ENCODE measurements around the gene DOCK9. TPM values are rescaled to one million over a fixed set of nuclear protein-coding genes. Genes with fewer than 3 reads are reported as not detected.

The DOCK9 gene
- total and polyA plus RNA-seq, 2 experiments from 2014 or later, result 8.5 to 57.7 TPM

- TF ChIP-seq, protein P1, sequence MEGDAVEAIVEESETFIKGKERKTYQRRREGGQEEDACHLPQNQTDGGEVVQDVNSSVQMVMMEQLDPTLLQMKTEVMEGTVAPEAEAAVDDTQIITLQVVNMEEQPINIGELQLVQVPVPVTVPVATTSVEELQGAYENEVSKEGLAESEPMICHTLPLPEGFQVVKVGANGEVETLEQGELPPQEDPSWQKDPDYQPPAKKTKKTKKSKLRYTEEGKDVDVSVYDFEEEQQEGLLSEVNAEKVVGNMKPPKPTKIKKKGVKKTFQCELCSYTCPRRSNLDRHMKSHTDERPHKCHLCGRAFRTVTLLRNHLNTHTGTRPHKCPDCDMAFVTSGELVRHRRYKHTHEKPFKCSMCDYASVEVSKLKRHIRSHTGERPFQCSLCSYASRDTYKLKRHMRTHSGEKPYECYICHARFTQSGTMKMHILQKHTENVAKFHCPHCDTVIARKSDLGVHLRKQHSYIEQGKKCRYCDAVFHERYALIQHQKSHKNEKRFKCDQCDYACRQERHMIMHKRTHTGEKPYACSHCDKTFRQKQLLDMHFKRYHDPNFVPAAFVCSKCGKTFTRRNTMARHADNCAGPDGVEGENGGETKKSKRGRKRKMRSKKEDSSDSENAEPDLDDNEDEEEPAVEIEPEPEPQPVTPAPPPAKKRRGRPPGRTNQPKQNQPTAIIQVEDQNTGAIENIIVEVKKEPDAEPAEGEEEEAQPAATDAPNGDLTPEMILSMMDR (conservative IDR thresholded peaks at IDR 0.05; ENCODE audit: low read depth in 2 of 2), result no peak
- TF ChIP-seq EZH2 (IDR thresholded peaks at IDR 0.05; ENCODE audit: low read depth, unreplicated experiment) (no peak), JUNB (IDR thresholded peaks at IDR 0.05; ENCODE audit: unreplicated experiment) (no peak), EZH2phosphoT487 (IDR thresholded peaks at IDR 0.05; ENCODE audit: unreplicated experiment) (no peak), NANOG (IDR thresholded peaks at IDR 0.05; ENCODE audit: borderline replicate concordance) (no peak), POLR2AphosphoS5 (IDR thresholded peaks at IDR 0.05; ENCODE audit: low read depth) (no peak), ZNF331 (CRISPR knock-in tag; IDR thresholded peaks at IDR 0.05; ENCODE audit: low read depth) (no peak), CREB1 (CRISPR knock-in tag; IDR thresholded peaks at IDR 0.05; ENCODE audit: low read depth) (no peak), ETS1 (IDR thresholded peaks at IDR 0.05) (no peak)
Measured at GRCh38 chr13:98890186-98890585, 87.7 kb downstream of the DOCK9 start (continued).

DNA sequence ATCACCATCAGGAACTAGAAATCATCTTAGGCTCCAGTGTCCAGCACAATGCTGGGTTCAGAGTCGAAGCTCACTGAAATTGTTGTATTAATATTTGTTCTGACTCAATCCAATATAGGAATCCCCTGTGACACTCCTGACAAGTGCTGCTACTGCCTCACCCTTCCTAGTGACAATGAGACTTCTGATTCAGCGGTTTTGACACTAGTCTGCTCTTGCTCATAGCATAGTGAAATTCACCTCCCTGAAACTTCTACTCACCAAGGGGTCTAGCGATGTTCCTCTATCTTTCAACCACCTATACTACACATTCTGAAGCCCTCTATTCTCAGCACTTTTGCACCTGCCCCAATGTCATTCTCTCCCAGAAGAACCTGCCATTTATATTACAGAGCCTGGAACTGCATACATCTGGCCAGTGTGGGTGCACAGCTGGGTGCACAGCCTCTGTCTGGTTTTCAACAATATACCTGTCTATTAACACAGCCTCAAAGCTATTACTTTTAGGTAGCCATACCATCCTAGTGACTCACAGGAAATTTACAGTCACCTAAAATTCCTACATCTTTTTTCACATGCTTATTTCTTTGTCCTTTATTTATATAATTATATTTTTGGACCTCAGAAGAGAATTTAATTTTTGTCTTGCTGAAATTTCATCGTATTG is 88.3 kb downstream of the DOCK9 start:
- no peaks in the 10 kb centered on the region for H3K9me3 Mint-ChIP-seq
- Histone ChIP-seq H3K27me3 (ENCODE audit: insufficient read depth) (no peaks in the 10 kb centered on the region), H3K79me2 (replicated peaks; ENCODE audit: insufficient read depth) (no peaks in the 10 kb centered on the region), H3K4me3 (no peak overlapping the region), H3K9me2 (ENCODE audit: insufficient read depth) (no peaks in the 10 kb centered on the region), H3K27ac (ENCODE audit: low read depth) (no peak overlapping the region; the same call in 1 of the 2 replicates), H4K20me1 (replicated peaks; ENCODE audit: insufficient read depth) (no peaks in the 10 kb centered on the region), H3K4me2 (no peak overlapping the region), H3K4me1 (ENCODE audit: insufficient read depth) (peaks cover 49% of the 10 kb centered on the region), H2AFZ (no peak overlapping the region), H3K36me3 (ENCODE audit: insufficient read depth) (peaks cover 3% of the 10 kb centered on the region; the same call in 1 of the 2 replicates), H3F3A (replicated peaks; ENCODE audit: low read depth) (no peaks in the 10 kb centered on the region)
- no peaks in the 10 kb centered on the region for H3K36me3 Mint-ChIP-seq (ENCODE audit: low read depth)
- H3K4me1 Mint-ChIP-seq, result peaks cover 61% of the 10 kb centered on the region
- H3K4me3 Mint-ChIP-seq, result no peak overlapping the region
- H3K27me3 Mint-ChIP-seq (ENCODE audit: insufficient read depth, low read depth, poor library complexity), result peaks cover 3% of the 10 kb centered on the region
- no peak for DNase-seq (ENCODE audit: low spot score)
- ATAC-seq, result no peak
- no peak overlapping the region for H3K27ac Mint-ChIP-seq
- no peak for TF ChIP-seq POLR2AphosphoS5 (IDR thresholded peaks at IDR 0.05; ENCODE audit: low read depth)
- TF ChIP-seq, protein P1 (conservative IDR thresholded peaks at IDR 0.05; ENCODE audit: low read depth in 2 of 2), result no peak
- no peak for TF ChIP-seq JUNB (IDR thresholded peaks at IDR 0.05; ENCODE audit: unreplicated experiment)
- no peak for TF ChIP-seq NANOG (IDR thresholded peaks at IDR 0.05; ENCODE audit: borderline replicate concordance)
- TF ChIP-seq STAT1 (IDR thresholded peaks at IDR 0.05; ENCODE audit: unreplicated experiment), result no peak
- no peak for TF ChIP-seq EZH2phosphoT487 (IDR thresholded peaks at IDR 0.05; ENCODE audit: unreplicated experiment)
- no peak for TF ChIP-seq ZNF331 (CRISPR knock-in tag; IDR thresholded peaks at IDR 0.05; ENCODE audit: low read depth)
- TF ChIP-seq ZNF114 (CRISPR knock-in tag; IDR thresholded peaks at IDR 0.05), result no peak
- TF ChIP-seq, protein P2, sequence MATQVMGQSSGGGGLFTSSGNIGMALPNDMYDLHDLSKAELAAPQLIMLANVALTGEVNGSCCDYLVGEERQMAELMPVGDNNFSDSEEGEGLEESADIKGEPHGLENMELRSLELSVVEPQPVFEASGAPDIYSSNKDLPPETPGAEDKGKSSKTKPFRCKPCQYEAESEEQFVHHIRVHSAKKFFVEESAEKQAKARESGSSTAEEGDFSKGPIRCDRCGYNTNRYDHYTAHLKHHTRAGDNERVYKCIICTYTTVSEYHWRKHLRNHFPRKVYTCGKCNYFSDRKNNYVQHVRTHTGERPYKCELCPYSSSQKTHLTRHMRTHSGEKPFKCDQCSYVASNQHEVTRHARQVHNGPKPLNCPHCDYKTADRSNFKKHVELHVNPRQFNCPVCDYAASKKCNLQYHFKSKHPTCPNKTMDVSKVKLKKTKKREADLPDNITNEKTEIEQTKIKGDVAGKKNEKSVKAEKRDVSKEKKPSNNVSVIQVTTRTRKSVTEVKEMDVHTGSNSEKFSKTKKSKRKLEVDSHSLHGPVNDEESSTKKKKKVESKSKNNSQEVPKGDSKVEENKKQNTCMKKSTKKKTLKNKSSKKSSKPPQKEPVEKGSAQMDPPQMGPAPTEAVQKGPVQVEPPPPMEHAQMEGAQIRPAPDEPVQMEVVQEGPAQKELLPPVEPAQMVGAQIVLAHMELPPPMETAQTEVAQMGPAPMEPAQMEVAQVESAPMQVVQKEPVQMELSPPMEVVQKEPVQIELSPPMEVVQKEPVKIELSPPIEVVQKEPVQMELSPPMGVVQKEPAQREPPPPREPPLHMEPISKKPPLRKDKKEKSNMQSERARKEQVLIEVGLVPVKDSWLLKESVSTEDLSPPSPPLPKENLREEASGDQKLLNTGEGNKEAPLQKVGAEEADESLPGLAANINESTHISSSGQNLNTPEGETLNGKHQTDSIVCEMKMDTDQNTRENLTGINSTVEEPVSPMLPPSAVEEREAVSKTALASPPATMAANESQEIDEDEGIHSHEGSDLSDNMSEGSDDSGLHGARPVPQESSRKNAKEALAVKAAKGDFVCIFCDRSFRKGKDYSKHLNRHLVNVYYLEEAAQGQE (IDR thresholded peaks at IDR 0.05; ENCODE audit: unreplicated experiment), result no peak
- TF ChIP-seq ETS1 (IDR thresholded peaks at IDR 0.05), result no peak
- TF ChIP-seq EZH2 (IDR thresholded peaks at IDR 0.05; ENCODE audit: low read depth, unreplicated experiment), result no peak
